GM19328 (cell line): ENCODE results near the gene PLAAT4.
"Not testable (repeated sequence)": the region's sequence is repeated elsewhere in the genome, so short reads cannot be mapped to it uniquely, and the experiment has no call there.

Experiments
- ATAC-seq: cut with Tn5 transposase; IDR thresholded peaks from one replicate; pipeline ENCODE4 v1.9.1; 2021; ENCODE audit warnings: mild to moderate bottlenecking, moderate library complexity; ENCODE audit not compliant: unreplicated experiment

The PLAAT4 gene

GRCh38 chr11:63537293-63538101 is 889 bp downstream of the PLAAT4 start:
- ATAC-seq: no peak

GRCh38 chr11:63542506-63542905 is 5.9 kb downstream of the PLAAT4 start:
- ATAC-seq: not testable (repeated sequence)

- no peak for ATAC-seq
Measured at GRCh38 chr11:63543711-63544110, 7.1 kb downstream of the PLAAT4 start.

- ATAC-seq: no peak
Measured at GRCh38 chr11:63547061-63547460, 10.5 kb downstream of the PLAAT4 start.

DNA sequence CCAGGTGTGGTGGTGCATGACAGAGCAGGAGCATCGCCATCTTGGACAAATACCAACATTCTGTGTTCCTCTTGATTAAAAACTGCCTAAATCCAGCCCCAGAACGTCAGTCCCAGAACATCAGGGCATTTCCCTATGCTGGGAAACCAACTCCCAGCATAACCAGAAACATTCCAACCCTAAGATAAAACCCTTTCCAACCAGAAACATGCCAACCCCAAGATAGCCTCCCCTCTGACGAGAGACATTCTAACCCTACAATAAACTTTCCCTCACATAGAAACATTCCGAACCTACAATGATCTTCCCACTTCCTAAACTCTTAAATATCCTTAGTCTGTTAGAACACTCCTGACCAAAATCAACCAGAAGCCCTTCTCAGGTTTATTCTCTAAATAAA is 11.6 kb downstream of the PLAAT4 start:
- no peak for ATAC-seq

DNA sequence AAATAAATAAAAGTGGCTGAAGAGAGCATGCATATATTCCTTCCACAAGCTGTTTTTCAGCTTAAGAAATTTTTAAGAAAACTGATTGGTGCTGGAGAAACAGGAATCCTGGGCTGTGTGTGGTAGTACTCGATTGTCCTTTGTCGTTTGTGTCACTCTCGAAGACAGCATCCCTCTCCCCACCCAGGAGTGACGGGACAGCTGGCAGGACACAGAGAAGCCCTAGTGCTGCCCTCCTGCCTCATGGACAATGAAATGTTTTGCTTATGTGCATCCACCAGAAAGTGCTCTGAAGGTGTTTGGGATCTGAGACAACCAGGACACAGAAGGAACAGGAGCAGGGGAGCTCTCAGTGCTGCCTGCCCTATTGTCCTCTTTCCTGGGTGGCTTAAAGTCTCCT is 12.8 kb downstream of the PLAAT4 start:
- ATAC-seq: no peak

- ATAC-seq: not testable (repeated sequence)
Measured at GRCh38 chr11:63550156-63550700, 13.6 kb downstream of the PLAAT4 start.

- no peak for ATAC-seq
Measured at GRCh38 chr11:63551091-63551888, 14.7 kb downstream of the PLAAT4 start.

DNA sequence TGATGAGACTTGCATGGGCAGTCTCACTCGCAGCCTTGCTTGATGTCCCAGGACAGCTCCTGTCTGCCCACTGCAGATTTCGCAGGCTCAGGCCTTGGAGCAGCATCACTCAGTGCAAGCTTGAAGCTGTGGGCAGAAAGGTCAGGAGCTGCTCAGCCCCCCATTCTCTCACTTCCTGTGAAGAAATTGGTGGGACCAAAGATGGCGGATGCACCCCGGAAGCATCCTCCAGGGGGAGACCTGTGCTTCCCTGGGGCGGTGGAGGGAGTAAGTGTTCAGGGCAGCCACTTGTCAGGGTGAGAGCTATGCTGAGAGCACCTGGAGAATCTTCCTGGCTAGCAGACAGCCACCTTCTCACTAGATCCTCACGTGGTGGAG is 15.3 kb downstream of the PLAAT4 start:
- no peak for ATAC-seq

DNA sequence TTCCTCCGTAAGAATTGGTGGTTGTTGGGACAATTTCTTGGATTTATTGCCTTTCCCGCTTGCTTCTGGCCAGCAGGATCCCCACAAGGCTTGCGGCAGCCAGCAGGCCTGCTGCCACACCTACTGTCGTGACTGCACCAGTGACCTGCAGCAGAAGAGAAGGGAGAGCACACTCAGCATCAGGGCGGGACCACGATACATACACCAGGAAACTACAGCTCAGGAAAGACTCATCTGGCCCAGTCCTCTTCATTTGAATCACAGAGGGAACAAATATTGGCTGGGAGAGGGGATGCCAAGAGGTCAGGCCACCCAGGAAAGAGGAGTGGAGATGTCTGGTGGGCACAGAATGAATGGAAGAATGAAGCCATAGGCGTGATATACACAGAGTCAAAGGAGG is 16.3 kb downstream of the PLAAT4 start:
- no peak for ATAC-seq

DNA sequence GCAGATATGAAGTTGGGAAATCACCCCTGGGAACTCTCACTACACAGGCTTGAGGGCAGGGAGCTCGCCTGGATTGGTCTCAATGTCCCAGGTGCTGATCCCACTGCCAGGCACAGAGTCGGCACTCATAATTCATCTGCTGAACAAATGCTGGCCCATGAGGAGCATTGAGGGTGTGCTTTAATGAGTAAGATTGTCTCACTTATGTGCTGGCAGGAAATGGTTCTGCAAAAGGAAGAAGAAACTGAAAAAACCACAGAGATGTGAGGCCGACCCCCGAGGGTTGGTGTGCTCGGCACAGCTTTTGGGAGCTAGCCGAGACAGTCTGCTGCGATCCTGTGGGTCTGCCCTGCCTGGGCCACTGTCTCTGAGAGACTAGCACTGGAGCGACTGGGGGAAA is 17.2 kb downstream of the PLAAT4 start:
- no peak for ATAC-seq

DNA sequence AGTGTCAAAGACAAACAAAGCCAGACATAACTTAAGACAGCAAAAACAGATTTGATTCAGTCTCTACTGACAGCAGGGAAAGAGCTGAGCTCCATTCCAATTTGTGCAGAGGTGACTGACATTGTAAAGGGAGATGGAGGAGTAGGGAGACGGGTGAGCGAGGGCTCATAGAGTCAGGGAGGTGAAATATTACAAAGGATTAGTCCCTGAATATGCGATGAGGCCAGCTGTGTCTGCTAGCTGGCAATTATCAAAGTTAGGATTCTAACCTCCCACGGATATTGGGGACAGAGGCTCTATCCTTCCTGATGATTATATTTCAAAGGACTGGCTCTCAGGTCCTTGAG is 18.2 kb downstream of the PLAAT4 start:
- no peak for ATAC-seq

DNA sequence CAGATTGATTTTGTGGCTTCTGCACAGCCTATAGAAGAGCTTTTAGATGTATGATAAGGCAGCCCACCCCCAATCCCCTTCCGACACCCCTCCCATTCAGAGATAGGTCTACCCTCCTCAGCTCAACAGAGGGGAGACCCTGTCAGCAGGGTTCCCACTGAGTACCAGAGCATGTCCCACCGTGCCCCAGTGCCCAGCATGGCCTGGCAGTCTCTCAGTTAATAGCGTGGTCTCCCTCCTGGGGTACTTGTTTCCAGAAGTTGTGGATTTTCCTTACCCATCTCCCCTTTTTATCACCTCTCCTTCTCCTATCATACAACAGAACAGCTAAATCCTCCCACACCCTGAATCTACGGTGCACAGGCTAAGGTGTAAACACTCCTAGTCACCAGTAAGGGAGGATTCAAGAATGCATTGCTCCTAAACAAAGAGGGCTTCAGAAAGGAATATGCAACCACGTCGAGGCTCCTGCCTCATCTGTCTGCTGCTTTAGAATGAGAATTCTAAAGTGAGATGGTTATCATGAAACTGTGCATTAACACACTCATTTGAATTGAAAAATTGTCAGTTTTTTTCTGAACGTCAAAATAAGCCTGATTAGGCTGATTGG is 19.9 kb downstream of the PLAAT4 start:
- ATAC-seq: no peak

- ATAC-seq: no peak
Measured at GRCh38 chr11:63557570-63557969, 21.0 kb downstream of the PLAAT4 start.

- no peak for ATAC-seq
Measured at GRCh38 chr11:63558459-63559157, 22.0 kb downstream of the PLAAT4 start.

DNA sequence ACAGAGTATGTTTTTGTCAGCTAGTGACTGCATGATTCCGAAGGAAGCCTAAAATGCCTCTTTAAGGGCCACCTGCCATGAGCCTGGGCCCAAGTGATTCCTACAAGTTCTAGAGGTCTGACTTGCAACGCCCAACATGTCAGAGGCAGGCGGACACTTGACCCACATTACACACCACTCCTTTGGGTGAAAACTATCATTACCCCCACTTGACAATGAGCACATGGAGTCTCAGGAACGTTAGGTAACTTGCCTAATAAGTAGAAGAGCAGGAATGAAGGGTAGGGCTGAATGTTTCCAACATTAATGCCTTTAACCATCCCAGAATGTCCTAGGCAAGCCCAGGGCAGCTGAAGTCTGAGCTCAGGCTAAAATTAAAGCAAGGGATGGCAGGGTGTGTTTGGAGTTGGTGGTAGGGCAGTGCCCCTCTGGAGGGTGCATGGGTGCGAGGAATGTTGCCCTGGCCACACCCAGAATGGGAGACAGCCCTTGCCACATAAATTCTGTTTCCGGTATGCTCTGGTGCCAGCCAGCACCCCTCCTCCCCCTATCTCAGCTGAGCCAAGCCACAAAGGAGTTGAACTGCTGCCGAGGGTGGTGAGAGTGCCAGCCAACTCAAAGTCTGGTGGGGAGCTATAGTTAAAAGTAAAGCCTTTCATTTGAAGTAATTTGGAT is 24.0 kb downstream of the PLAAT4 start:
- ATAC-seq: no peak

GRCh38 chr11:63563201-63564055 is 26.8 kb downstream of the PLAAT4 start, which contains the start of gene PLAAT2:
Gene PLAAT2 (minus strand): TSS chr11:63563379. CDS start chr11:63563324, 55 bp downstream.
- ATAC-seq: no peak

DNA sequence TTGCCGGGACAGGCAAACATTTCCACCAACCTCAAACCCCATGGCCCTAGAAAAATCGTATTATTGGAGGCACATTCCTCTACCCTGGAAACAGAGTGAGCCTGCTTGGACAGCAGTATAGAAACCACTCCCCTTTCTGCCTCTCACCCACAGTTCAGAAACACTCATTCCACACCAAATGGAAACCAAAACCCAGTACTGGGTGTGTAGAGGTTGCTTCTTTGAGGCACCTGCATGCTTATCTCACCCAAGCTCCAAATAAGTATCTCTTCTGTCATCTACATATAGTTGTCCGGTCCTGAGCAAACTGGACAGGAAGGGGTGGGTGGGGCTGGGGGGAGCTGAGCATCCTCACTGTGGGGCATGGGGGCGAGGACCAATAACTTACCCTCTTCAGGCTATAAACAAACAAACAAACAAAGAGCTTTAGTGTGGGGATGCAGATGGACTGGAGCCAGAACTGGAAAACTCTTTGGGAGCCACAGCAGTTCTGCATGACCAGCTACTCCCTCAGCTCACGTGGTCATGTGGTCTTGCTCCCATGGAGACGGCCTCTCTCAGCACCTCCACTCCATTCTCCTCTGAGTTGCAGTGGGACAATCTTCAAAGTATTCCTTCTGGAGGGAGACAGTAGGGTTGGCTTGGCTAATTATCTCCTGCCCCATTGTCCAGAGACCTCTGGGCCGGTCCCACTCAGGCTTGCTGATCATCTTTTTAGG is 27.6 kb downstream of the PLAAT4 start:
- ATAC-seq: peak; percentile 56
